Right lobe of liver (tissue), 6 donors: ENCODE results near the gene MMP10. TPM values are rescaled to one million over a fixed set of nuclear protein-coding genes. Genes with fewer than 3 reads are reported as not detected.

Experiments
- ATAC-seq, 4 donors: fragments of 200-7000 bp; cut with Tn5 transposase; one replicate each; pipeline ENCODE4 v1.9.1; 2020; ENCODE audit warnings: mild to moderate bottlenecking in 4 of 4, moderate library complexity in 4 of 4
- DNase-seq, 3 donors: peaks; one replicate each; pipeline ENCODE4 v3.0.0-alpha.2; 2020
- H3K27ac ChIP-seq, 3 donors: fragments of 200-600 bp; one replicate each; pipeline ENCODE4 v1.8.0; 2022
- H3K27me3 ChIP-seq, 2 donors: fragments of 200-600 bp; one replicate each; pipeline ENCODE4 v1.8.0; 2022
- H3K36me3 ChIP-seq, 4 donors: fragments of 200-600 bp; sonication (generic) in 1 of 4; one replicate each; pipeline versions ENCODE4 v1.5.1 to v1.8.0; 2017 to 2022; ENCODE audit warnings: control low read depth in 1 of 4
- H3K4me1 ChIP-seq, 4 donors: fragments of 200-600 bp; sonication (generic) in 1 of 4; one replicate each; pipeline versions ENCODE4 v1.5.1 to v1.8.0; 2017 to 2022; ENCODE audit warnings: control low read depth in 1 of 4
- H3K4me3 ChIP-seq, 3 donors: fragments of 200-600 bp; one replicate each; pipeline ENCODE4 v1.8.0; 2022
- H3K9me3 ChIP-seq, 4 donors: fragments of 200-600 bp; sonication (generic) in 1 of 4; one replicate each; pipeline versions ENCODE4 v1.5.1 to v1.8.0; 2017 to 2022; ENCODE audit warnings: control low read depth in 1 of 4
- CTCF ChIP-seq, 4 donors: fragments of 200-600 bp in 3 of 4; fragments of 450-650 bp in 1 of 4; IDR thresholded peaks; one replicate each; pipeline versions ENCODE4 v1.5.1 to v1.8.0; 2016 to 2022; ENCODE audit warnings: antibody characterized with exemption in 4 of 4, mild to moderate bottlenecking in 2 of 4
- POLR2A ChIP-seq: fragments of 450-650 bp; IDR thresholded peaks from one replicate; pipeline ENCODE4 v1.6.1; 2017; ENCODE audit warnings: antibody characterized with exemption, mild to moderate bottlenecking
- WGBS: methylation state at CpG from one replicate; pipeline ENCODE4 v1.1.6; 2018; ENCODE audit warnings: low coverage, low lambda C conversion rate; ENCODE audit not compliant: insufficient coverage; ENCODE audit errors: missing lambda C conversion rate; 5-methylcytosine and 5-hydroxymethylcytosine counted together
- intact Hi-C, 2 donors: fragments of 100-400 bp; cut with DNase I; formaldehyde crosslinking; loops; one replicate each; pipeline versions ENCODE4 v1.11.2 to v1.14.1; 2022
- total RNA-seq, 6 experiments: library from RNA; depleted of rRNA in 2 of 6; stranded (reverse); fragments of >200 nt in 2 of 6; fragmentation: NEBNext Ultra II Directional in 3 of 6; extraction: Animal tissue kit (Norgen Biotek cat#: 25700) in 3 of 6; gene quantifications; one replicate each; pipeline versions ENCODE4 v1.1.0 to v1.2.4, GENCODE V29; 2016 to 2023
- donor health status: DM: no; HTN: yes; CAD: no.
- donor health status: DM: no; HTN: no; CAD: no.
- donor health status: DM: no; HTN: no; CAD: no.
- donor health status: DM: no; HTN: yes; CAD: no.
- donor health status: DM: no; HTN: yes; CAD: no.

The MMP10 gene
- total RNA-seq, 6 experiments from 2014 or later, result 0.35 TPM; not detected in 5

DNA sequence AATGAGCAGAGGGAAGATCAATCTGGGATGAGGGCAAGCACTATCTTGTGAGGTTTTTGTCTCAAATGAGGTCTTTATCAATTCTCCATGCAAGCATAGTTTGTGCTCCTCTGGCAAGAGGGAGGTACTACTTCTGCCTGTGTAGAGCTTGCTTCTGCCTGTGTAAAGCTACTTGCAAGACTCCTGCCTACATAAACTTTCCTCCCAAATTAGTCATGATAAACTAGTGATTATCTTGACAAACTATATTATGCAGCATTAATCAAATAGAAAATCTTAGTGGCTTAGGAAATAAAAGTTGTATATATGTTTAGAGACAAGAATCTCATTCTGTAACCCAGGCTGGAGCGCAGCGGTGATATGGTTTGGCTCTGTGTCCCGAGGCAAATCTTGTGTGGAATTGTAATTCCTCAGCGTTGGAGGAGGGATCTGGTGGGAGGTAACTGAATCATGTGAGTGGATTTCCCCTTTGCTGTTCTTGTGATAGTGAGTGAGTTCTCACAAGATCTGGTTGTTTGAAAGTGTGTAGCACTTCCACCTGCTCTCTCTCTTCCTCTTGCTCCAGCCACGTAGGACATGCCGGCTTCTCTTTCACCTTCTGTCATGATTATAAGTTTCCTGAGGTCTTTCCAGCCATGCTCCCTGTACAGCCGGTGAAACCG, 8.0 kb upstream of the MMP10 start:
- Histone ChIP-seq H3K4me3 (no peak overlapping the region), H3K27me3 (no peaks in the 10 kb centered on the region), H3K27ac (no peak overlapping the region), H3K4me1 (no peaks in the 10 kb centered on the region), H3K9me3 (no peaks in the 10 kb centered on the region), H3K36me3 (no peaks in the 10 kb centered on the region)
- intact Hi-C loops, result no loop called here
- ATAC-seq, result no peak
- no peak for DNase-seq
- TF ChIP-seq POLR2A, result no peak
- 68% methylated on average over 5 of the region's 8 CpGs for WGBS

DNA sequence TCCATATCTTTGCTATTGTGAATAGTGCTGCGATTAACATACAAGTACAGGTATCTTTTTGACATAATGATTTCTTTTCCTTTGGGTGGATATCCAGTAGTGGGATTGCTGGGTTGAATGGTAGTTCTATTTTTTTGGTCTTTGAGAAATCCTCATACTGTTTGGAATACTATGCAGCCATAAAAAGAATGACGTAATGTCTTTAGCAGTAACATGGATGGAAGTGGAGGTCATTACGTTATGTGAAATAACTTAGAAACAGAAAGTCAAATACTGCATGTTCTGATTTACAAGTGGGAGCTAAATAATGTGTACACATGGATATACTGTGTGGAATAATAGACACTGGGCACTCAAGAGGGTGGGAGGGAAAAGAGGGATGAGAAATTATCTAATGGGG, 4.0 kb upstream of the MMP10 start:
- Histone ChIP-seq H3K27ac (no peak overlapping the region), H3K9me3 (no peaks in the 10 kb centered on the region), H3K36me3 (no peaks in the 10 kb centered on the region), H3K4me3 (no peak overlapping the region), H3K4me1 (no peaks in the 10 kb centered on the region), H3K27me3 (no peaks in the 10 kb centered on the region)
- WGBS, result 72% methylated on average over 3 of the region's 3 CpGs
- no peak for TF ChIP-seq CTCF (IDR thresholded peaks at IDR 0.05)
- no peak for TF ChIP-seq POLR2A
- DNase-seq, result no peak
- ATAC-seq, result no peak
- intact Hi-C loops, result no loop called here

DNA sequence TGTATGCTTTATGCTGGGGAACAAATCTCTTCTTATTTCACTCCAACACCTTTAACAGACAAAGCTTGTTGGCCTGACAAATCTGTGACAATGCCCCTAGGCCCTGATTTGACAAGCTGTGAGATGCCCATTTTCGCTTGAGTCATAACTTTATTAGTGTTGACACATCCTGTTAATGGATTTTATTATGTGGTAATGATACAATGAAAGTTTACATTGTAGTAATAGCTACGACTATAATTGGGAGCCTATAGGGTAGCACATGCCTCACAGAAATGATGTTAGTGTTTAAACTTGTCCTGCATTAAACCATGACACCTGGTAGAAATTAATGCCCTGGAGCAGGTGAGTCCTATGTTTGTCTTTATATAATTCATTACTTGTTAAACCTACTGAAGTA, 3.3 kb upstream of the MMP10 start:
- no peaks in the 10 kb centered on the region for H3K27me3 ChIP-seq
- ATAC-seq, result no peak
- no peaks in the 10 kb centered on the region for H3K36me3 ChIP-seq
- no peak overlapping the region for H3K4me3 ChIP-seq
- DNase-seq, result no peak
- no peaks in the 10 kb centered on the region for H3K4me1 ChIP-seq
- intact Hi-C loops, result no loop called here
- WGBS, result 51% methylated on average over 2 of the region's 2 CpGs
- TF ChIP-seq CTCF (IDR thresholded peaks at IDR 0.05) (no peak), POLR2A (no peak)
- no peak overlapping the region for H3K27ac ChIP-seq
- no peaks in the 10 kb centered on the region for H3K9me3 ChIP-seq

DNA sequence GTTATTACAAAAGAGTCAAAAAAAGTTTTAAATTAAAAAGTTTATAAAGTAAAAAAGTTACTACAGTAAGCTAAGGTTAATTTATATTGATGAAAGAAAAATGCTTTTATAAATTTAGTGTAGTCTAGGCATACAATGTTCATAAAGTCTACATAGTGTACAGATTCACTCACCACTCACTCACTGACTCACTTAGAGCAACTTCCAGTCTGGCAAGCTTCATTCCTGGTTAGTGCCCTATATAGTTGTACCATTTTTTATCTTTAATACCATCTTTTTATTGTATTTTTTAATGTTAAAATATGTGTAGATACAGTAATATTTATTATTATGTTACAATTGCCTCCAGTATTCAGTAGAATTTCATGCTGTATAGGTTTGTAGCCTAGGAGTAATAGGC, 2.6 kb upstream of the MMP10 start:
- H3K4me1 ChIP-seq, result no peaks in the 10 kb centered on the region
- no peaks in the 10 kb centered on the region for H3K27me3 ChIP-seq
- H3K9me3 ChIP-seq, result no peaks in the 10 kb centered on the region
- DNase-seq (no peak), ATAC-seq (no peak)
- TF ChIP-seq POLR2A, result no peak
- TF ChIP-seq CTCF (IDR thresholded peaks at IDR 0.05), result no peak
- H3K27ac ChIP-seq, result no peak overlapping the region
- no peak overlapping the region for H3K4me3 ChIP-seq
- H3K36me3 ChIP-seq, result no peaks in the 10 kb centered on the region
- intact Hi-C loops, result no loop called here

GRCh38 chr11:102781676-102782075, 1.2 kb upstream of the MMP10 start:
- WGBS, result 57% methylated on average over 1 of the region's 2 CpGs
- no peak for ATAC-seq
- no peaks in the 10 kb centered on the region for H3K36me3 ChIP-seq

More at GRCh38 chr11:102781676-102782075, 1.2 kb upstream of the MMP10 start:
- H3K4me1 ChIP-seq, result no peaks in the 10 kb centered on the region
- H3K4me3 ChIP-seq, result no peak overlapping the region
- no peak for TF ChIP-seq CTCF (IDR thresholded peaks at IDR 0.05)
- no peak for TF ChIP-seq POLR2A
- H3K9me3 ChIP-seq, result no peaks in the 10 kb centered on the region
- H3K27me3 ChIP-seq, result no peaks in the 10 kb centered on the region
- intact Hi-C loops, result no loop called here
- H3K27ac ChIP-seq, result no peak overlapping the region
- no peak for DNase-seq
